Neural cell (in vitro differentiated cells): Measurements from ENCODE around the gene COL8A1. TPM values are rescaled to one million over a fixed set of nuclear protein-coding genes. Genes with fewer than 3 reads are reported as not detected.

Source experiments
- H2AFZ ChIP-seq: fragments of 200-600, 300-800 bp; sonication (generic), shearing (Covaris generic); 2 replicates; pipeline ENCODE4 v1.6.0; 2014; ENCODE audit warnings: low read depth, mild to moderate bottlenecking, antibody characterized with exemption, low read length, moderate library complexity
- H3F3A ChIP-seq: fragments of 200-600 bp; shearing (Covaris generic); 2 replicates; pipeline ENCODE4 v1.6.1; 2016; ENCODE audit warnings: mild to moderate bottlenecking, moderate library complexity, mixed read lengths, antibody characterized with exemption, low read length; ENCODE audit not compliant: insufficient read depth, poor library complexity, severe bottlenecking
- H3K27ac ChIP-seq: fragments of 200-600, 300-800 bp; sonication (generic), shearing (Covaris generic); 2 replicates; pipeline ENCODE4 v1.5.1; 2014; ENCODE audit warnings: mild to moderate bottlenecking, low read length, moderate library complexity
- H3K27me3 ChIP-seq: fragments of 300-800, 200-600 bp; sonication (generic), shearing (Covaris generic); 2 replicates; pipeline ENCODE4 v1.6.0; 2014; ENCODE audit warnings: mild to moderate bottlenecking, low read depth, low read length, moderate library complexity; ENCODE audit not compliant: insufficient read depth
- H3K36me3 ChIP-seq: fragments of 300-800, 200-600 bp; sonication (generic), shearing (Covaris generic); 2 replicates; pipeline ENCODE4 v1.5.1; 2014; ENCODE audit warnings: mild to moderate bottlenecking, antibody characterized with exemption, low read length, moderate library complexity; ENCODE audit not compliant: insufficient read depth
- H3K4me2 ChIP-seq: fragments of 300-800, 200-600 bp; sonication (generic), shearing (Covaris generic); 2 replicates; pipeline ENCODE4 v1.6.0; 2014; ENCODE audit warnings: mild to moderate bottlenecking, low read length
- H3K4me3 ChIP-seq: fragments of 300-800, 200-600 bp; sonication (generic), shearing (Covaris generic); 2 replicates; pipeline ENCODE4 v1.5.1; 2014; ENCODE audit warnings: mild to moderate bottlenecking, low read length, moderate library complexity
- H3K79me2 ChIP-seq: fragments of 200-600 bp; shearing (Covaris generic); replicated peaks from 2 replicates; pipeline ENCODE4 v1.6.0; 2014; ENCODE audit warnings: mild to moderate bottlenecking, low read length, moderate library complexity; ENCODE audit not compliant: insufficient read depth
- H3K9ac ChIP-seq: fragments of 300-800, 200-600 bp; sonication (generic), shearing (Covaris generic); 2 replicates; pipeline ENCODE4 v1.6.1; 2016; ENCODE audit warnings: mild to moderate bottlenecking, low read length, mixed read lengths
- H3K9me2 ChIP-seq: fragments of 200-600 bp; shearing (Covaris generic); 2 replicates; pipeline ENCODE4 v1.6.1; 2016; ENCODE audit warnings: mild to moderate bottlenecking, low read length, mixed read lengths; ENCODE audit not compliant: insufficient read depth
- H3K9me3 ChIP-seq: fragments of 200-600, 300-800 bp; sonication (generic), shearing (Covaris generic); 2 replicates; pipeline ENCODE4 v1.6.1; 2016; ENCODE audit warnings: mild to moderate bottlenecking, mixed run types, low read length, moderate library complexity, mixed read lengths
- H4K20me1 ChIP-seq: fragments of 200-600 bp; shearing (Covaris generic); 2 replicates; pipeline ENCODE4 v1.6.1; 2016; ENCODE audit warnings: mild to moderate bottlenecking, mixed run types; ENCODE audit not compliant: insufficient read depth
- CTCF ChIP-seq: fragments of 450-650 bp; IDR thresholded peaks from 2 replicates; pipeline ENCODE4 v1.5.1; 2014; ENCODE audit warnings: antibody characterized with exemption, mild to moderate bottlenecking, moderate library complexity; ENCODE audit not compliant: poor library complexity, severe bottlenecking
- EP300 ChIP-seq: fragments of 450-650 bp; conservative IDR thresholded peaks from 2 replicates; pipeline ENCODE4 v1.6.1; 2014; ENCODE audit warnings: antibody characterized with exemption, mild to moderate bottlenecking, moderate library complexity; ENCODE audit not compliant: poor library complexity, severe bottlenecking
- EZH2 ChIP-seq: fragments of 200-600, 300-800 bp; shearing (Covaris generic), sonication (generic); IDR thresholded peaks from 2 replicates; pipeline ENCODE4 v1.6.1; 2014; ENCODE audit warnings: antibody characterized with exemption, low read length, borderline replicate concordance, mild to moderate bottlenecking; ENCODE audit not compliant: insufficient read depth, poor library complexity, severe bottlenecking
- MXI1 ChIP-seq: fragments of 450-650 bp; conservative IDR thresholded peaks from 2 replicates; pipeline ENCODE4 v1.6.1; 2014; ENCODE audit warnings: antibody characterized with exemption, mild to moderate bottlenecking; ENCODE audit not compliant: poor library complexity, severe bottlenecking
- POLR2AphosphoS5 ChIP-seq: IDR thresholded peaks from 2 replicates; pipeline ENCODE4 v1.6.1; 2012
- RAD21 ChIP-seq: fragments of 450-650 bp; conservative IDR thresholded peaks from 2 replicates; pipeline ENCODE4 v1.6.1; 2014; ENCODE audit warnings: antibody characterized with exemption, mild to moderate bottlenecking, moderate library complexity
- SMC3 ChIP-seq: fragments of 450-650 bp; conservative IDR thresholded peaks from 2 replicates; pipeline ENCODE4 v1.6.1; 2014; ENCODE audit warnings: antibody characterized with exemption, mild to moderate bottlenecking, moderate library complexity; ENCODE audit not compliant: poor library complexity
- TAF1 ChIP-seq: IDR thresholded peaks from 2 replicates; pipeline ENCODE4 v1.6.1; 2012; ENCODE audit warnings: low read depth
- polyA plus RNA-seq: library from polyadenylated mRNA; depleted of rRNA; stranded (reverse); fragments of >200 nt; gene quantifications from 2 replicates; pipeline ENCODE4 v1.2.3, GENCODE V29; 2014
- TF ChIP-seq, protein P1 (sequence below): IDR thresholded peaks from 2 replicates; pipeline ENCODE4 v1.6.1; 2012; ENCODE audit warnings: borderline replicate concordance

The COL8A1 gene
- polyA plus RNA-seq, 1 donor from 2014 or later = 0.04 TPM

DNA sequence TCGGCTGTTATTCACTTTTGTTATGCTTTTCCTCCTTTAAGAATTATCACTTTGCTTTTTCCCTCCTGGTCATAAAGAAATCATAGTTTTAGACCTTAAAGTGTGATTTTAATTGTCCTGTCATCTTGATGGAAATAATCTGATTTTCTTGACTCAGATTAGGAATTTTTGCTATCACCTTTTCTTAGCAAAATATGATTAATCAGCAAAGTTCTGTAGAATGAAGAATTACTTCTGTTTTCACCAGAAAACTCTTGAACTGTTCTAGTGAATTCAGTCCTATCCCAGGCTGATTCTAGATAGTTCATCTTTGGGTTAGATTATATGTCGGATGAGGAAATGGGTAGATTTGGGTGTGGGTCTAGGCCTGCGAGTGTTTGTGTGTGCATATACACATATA is 191.4 kb downstream of the COL8A1 start:
- Histone ChIP-seq H3K9me3 (no peaks in the 10 kb centered on the region), H3K9ac (no peak overlapping the region), H3K27me3 (no peaks in the 10 kb centered on the region), H4K20me1 (no peaks in the 10 kb centered on the region), H3F3A (no peaks in the 10 kb centered on the region), H2AFZ (no peak overlapping the region), H3K36me3 (no peaks in the 10 kb centered on the region), H3K4me3 (no peak overlapping the region), H3K27ac (no peak overlapping the region), H3K9me2 (no peaks in the 10 kb centered on the region), H3K4me2 (no peak overlapping the region), H3K79me2 (no peaks in the 10 kb centered on the region)
- TF ChIP-seq EZH2 (no peak), POLR2AphosphoS5 (no peak), SMC3 (no peak), CTCF (no peak), MXI1 (no peak), EP300 (no peak), TAF1 (no peak)

GRCh38 chr3:99833617-99834205 is 195.3 kb downstream of the COL8A1 start:
- H4K20me1 ChIP-seq = no peaks in the 10 kb centered on the region
- no peak overlapping the region for H3K4me3 ChIP-seq

More at GRCh38 chr3:99833617-99834205, 195.3 kb downstream of the COL8A1 start:
- Histone ChIP-seq H3K9ac (no peak overlapping the region), H3K36me3 (no peaks in the 10 kb centered on the region), H3K27me3 (no peaks in the 10 kb centered on the region), H3K79me2 (no peaks in the 10 kb centered on the region), H3F3A (no peaks in the 10 kb centered on the region), H3K9me3 (no peaks in the 10 kb centered on the region), H3K9me2 (no peaks in the 10 kb centered on the region), H3K4me2 (no peak overlapping the region), H3K27ac (no peak overlapping the region), H2AFZ (no peak overlapping the region)
- TF ChIP-seq, protein P1, sequence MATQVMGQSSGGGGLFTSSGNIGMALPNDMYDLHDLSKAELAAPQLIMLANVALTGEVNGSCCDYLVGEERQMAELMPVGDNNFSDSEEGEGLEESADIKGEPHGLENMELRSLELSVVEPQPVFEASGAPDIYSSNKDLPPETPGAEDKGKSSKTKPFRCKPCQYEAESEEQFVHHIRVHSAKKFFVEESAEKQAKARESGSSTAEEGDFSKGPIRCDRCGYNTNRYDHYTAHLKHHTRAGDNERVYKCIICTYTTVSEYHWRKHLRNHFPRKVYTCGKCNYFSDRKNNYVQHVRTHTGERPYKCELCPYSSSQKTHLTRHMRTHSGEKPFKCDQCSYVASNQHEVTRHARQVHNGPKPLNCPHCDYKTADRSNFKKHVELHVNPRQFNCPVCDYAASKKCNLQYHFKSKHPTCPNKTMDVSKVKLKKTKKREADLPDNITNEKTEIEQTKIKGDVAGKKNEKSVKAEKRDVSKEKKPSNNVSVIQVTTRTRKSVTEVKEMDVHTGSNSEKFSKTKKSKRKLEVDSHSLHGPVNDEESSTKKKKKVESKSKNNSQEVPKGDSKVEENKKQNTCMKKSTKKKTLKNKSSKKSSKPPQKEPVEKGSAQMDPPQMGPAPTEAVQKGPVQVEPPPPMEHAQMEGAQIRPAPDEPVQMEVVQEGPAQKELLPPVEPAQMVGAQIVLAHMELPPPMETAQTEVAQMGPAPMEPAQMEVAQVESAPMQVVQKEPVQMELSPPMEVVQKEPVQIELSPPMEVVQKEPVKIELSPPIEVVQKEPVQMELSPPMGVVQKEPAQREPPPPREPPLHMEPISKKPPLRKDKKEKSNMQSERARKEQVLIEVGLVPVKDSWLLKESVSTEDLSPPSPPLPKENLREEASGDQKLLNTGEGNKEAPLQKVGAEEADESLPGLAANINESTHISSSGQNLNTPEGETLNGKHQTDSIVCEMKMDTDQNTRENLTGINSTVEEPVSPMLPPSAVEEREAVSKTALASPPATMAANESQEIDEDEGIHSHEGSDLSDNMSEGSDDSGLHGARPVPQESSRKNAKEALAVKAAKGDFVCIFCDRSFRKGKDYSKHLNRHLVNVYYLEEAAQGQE = no peak
- TF ChIP-seq CTCF (no peak), POLR2AphosphoS5 (no peak), MXI1 (no peak), SMC3 (no peak), TAF1 (no peak), RAD21 (no peak), EP300 (no peak), EZH2 (no peak)
